ENCODE measurements around the gene ATG5. TPM values are rescaled to one million over a fixed set of nuclear protein-coding genes. Genes with fewer than 3 reads are reported as not detected.
A peak's percentile ranks its signal among the peaks of the same experiment; 100 is the strongest.

ATG5 gene
- total and polyA plus RNA-seq, 9 of the 15 experiments (the other 6 are each of a cell fraction or from before 2014, with no cell fraction given) = 29.0 to 80.0 (median 53.2) TPM

DNA sequence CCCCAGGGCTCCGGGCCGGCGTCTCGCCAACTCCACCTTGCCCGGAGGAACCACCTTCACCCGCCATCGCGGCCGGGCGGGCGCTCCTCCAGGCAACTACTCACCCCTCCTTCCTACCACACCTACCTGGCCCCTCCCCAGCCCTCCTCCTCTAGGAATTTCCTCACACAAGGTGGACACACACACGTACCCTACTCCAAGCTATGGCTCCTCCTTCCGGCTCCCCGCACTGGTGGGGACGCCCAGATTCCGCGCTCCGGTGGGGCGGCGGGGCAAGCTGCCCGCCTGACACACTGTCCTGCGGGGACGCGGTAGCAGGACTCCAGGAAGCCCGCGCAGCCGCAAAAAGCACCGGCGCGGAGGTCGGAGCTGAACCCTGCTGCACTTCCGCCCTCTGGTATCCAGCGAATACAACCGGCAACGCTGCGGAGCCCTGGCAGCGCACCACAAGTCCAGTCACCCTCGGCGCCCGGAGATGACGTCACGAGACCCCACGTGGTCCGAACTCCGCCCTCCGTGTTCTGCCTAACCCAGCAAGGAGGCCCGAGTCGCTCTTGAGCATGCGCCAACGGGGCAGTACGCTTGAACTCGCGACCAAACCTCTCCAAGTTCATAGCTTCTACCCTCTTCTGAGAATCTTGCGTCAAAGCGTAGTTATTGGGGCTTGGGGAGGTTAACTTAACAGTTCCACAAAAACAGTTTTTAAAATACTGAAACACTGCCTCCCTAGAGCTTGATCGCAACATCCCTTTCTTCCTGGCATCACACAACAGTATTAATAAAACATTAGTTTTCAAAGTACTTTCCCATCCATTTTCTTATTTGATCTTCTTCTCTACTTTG is at the start of gene ATG5 (continued):
- TF ChIP-seq, protein P1, sequence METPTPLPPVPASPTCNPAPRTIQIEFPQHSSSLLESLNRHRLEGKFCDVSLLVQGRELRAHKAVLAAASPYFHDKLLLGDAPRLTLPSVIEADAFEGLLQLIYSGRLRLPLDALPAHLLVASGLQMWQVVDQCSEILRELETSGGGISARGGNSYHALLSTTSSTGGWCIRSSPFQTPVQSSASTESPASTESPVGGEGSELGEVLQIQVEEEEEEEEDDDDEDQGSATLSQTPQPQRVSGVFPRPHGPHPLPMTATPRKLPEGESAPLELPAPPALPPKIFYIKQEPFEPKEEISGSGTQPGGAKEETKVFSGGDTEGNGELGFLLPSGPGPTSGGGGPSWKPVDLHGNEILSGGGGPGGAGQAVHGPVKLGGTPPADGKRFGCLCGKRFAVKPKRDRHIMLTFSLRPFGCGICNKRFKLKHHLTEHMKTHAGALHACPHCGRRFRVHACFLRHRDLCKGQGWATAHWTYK (CRISPR knock-in tag; IDR thresholded peaks at IDR 0.05) = peak; percentile 49; the same call in 1 of the 2 replicates
- TF ChIP-seq KDM4B (IDR thresholded peaks at IDR 0.05; ENCODE audit: borderline replicate concordance in 2 of 2, low read depth in 1 of 2) = peak in 1 of 2 experiments; percentile 92; a peak in 2 of 4 replicates
- TF ChIP-seq HSF4 (CRISPR knock-in tag; IDR thresholded peaks at IDR 0.05; ENCODE audit: borderline replicate concordance) = no peak
- TF ChIP-seq, protein P2, sequence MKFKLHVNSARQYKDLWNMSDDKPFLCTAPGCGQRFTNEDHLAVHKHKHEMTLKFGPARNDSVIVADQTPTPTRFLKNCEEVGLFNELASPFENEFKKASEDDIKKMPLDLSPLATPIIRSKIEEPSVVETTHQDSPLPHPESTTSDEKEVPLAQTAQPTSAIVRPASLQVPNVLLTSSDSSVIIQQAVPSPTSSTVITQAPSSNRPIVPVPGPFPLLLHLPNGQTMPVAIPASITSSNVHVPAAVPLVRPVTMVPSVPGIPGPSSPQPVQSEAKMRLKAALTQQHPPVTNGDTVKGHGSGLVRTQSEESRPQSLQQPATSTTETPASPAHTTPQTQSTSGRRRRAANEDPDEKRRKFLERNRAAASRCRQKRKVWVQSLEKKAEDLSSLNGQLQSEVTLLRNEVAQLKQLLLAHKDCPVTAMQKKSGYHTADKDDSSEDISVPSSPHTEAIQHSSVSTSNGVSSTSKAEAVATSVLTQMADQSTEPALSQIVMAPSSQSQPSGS (CRISPR knock-in tag; IDR thresholded peaks at IDR 0.05) = no peak
- TF ChIP-seq ZNF316 (IDR thresholded peaks at IDR 0.05) = no peak
- TF ChIP-seq POLR2H (tag; IDR thresholded peaks at IDR 0.05; ENCODE audit: low read depth) = peak; percentile 73
- TF ChIP-seq, protein P3, sequence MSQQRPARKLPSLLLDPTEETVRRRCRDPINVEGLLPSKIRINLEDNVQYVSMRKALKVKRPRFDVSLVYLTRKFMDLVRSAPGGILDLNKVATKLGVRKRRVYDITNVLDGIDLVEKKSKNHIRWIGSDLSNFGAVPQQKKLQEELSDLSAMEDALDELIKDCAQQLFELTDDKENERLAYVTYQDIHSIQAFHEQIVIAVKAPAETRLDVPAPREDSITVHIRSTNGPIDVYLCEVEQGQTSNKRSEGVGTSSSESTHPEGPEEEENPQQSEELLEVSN (IDR thresholded peaks at IDR 0.05; ENCODE audit: borderline replicate concordance in 1 of 2, extremely low read depth in 1 of 2, insufficient read depth in 1 of 2, insufficient read length in 1 of 2, low read depth in 1 of 2, low read length in 1 of 2, poor library complexity in 1 of 2, severe bottlenecking in 1 of 2) = peak; percentile 60 to 81
- peak; percentile 91 for TF ChIP-seq JUN (IDR thresholded peaks at IDR 0.05; ENCODE audit: borderline replicate concordance, low read depth, low read length)
- TF ChIP-seq JUN (CRISPR knock-in tag; IDR thresholded peaks at IDR 0.05; ENCODE audit: borderline replicate concordance) = no peak; the same call in 1 of the 2 replicates
- no peak for TF ChIP-seq ZNF41 (CRISPR knock-in tag; conservative IDR thresholded peaks at IDR 0.05)
- TF ChIP-seq, protein P4, sequence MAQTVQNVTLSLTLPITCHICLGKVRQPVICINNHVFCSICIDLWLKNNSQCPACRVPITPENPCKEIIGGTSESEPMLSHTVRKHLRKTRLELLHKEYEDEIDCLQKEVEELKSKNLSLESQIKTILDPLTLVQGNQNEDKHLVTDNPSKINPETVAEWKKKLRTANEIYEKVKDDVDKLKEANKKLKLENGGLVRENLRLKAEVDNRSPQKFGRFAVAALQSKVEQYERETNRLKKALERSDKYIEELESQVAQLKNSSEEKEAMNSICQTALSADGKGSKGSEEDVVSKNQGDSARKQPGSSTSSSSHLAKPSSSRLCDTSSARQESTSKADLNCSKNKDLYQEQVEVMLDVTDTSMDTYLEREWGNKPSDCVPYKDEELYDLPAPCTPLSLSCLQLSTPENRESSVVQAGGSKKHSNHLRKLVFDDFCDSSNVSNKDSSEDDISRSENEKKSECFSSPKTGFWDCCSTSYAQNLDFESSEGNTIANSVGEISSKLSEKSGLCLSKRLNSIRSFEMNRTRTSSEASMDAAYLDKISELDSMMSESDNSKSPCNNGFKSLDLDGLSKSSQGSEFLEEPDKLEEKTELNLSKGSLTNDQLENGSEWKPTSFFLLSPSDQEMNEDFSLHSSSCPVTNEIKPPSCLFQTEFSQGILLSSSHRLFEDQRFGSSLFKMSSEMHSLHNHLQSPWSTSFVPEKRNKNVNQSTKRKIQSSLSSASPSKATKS (CRISPR knock-in tag; IDR thresholded peaks at IDR 0.05) = no peak
- TF ChIP-seq MCM2 (IDR thresholded peaks at IDR 0.05; ENCODE audit: low read depth) = no peak
- TF ChIP-seq RB1 (IDR thresholded peaks at IDR 0.05; ENCODE audit: low read depth) = peak; percentile 80; the same call in 1 of the 2 replicates

Data from K562 (cell line).